Erythroblast (primary cell): Measurements from ENCODE around the gene CTSC.

Experiments used
- GATA1 ChIP-seq: IDR thresholded peaks from 2 replicates; pipeline ENCODE4 v1.6.1; 2011; ENCODE audit warnings: low read depth, mild to moderate bottlenecking, control low read depth, low read length, moderate library complexity
- POLR2A ChIP-seq: IDR thresholded peaks from 2 replicates; pipeline ENCODE4 v1.6.1; 2011; ENCODE audit warnings: mild to moderate bottlenecking, low read length

DNA sequence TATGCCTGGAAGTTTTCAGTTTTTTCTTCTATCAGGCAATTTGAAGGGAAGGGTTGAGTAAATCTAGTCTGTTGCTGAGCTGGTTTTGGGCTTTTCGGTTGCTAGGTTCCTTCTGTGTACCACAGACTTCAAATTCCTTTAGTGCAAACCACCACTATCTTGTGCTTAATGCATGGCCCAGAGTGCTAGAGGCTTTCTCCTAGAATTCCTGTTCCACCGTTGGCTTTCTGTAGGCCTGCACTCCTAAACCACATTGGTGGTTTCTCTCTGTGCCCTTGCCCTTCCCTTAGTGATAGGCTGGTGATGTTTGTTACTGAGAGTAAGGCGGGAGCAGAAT lies 47.1 kb upstream of the CTSC start:
- TF ChIP-seq POLR2A = no peak
- no peak for TF ChIP-seq GATA1
